Vagina (tissue), 2 donors: ENCODE results near the gene DMAP1. TPM values are rescaled to one million over a fixed set of nuclear protein-coding genes. Genes with fewer than 3 reads are reported as not detected.

ENCODE experiments used
- DNase-seq, 2 donors: peaks; one replicate each; pipeline ENCODE4 v3.0.0-alpha.2; 2017; ENCODE audit errors: extremely low spot score in 2 of 2
- H3K27ac ChIP-seq: fragments of 200-600 bp; sonication (generic); one replicate; pipeline ENCODE4 v1.5.1; 2019
- H3K27me3 ChIP-seq: fragments of 200-600 bp; sonication (generic); one replicate; pipeline ENCODE4 v1.5.1; 2019
- H3K36me3 ChIP-seq, 2 donors: fragments of 200-600 bp; sonication (generic); one replicate each; pipeline ENCODE4 v1.5.1; 2017 to 2019
- H3K4me1 ChIP-seq: fragments of 200-600 bp; sonication (generic); one replicate; pipeline ENCODE4 v1.5.1; 2019
- H3K4me3 ChIP-seq, 2 donors: fragments of 200-600 bp; sonication (generic); 1 replicate in 1 of 2; 2 replicates in 1 of 2; pipeline ENCODE4 v1.5.1; 2016 to 2019
- H3K9me3 ChIP-seq: fragments of 200-600 bp; sonication (generic); one replicate; pipeline ENCODE4 v1.5.1; 2019
- CTCF ChIP-seq, 3 experiments: fragments of 450-650 bp in 2 of 3; fragments of 200-600 bp in 1 of 3; sonication (generic) in 1 of 3; IDR thresholded peaks; one replicate each; pipeline ENCODE4 v1.5.1; 2017 to 2019; ENCODE audit warnings: antibody characterized with exemption in 3 of 3, mild to moderate bottlenecking in 2 of 3, moderate library complexity in 2 of 3
- POLR2A ChIP-seq, 2 donors: fragments of 450-650 bp; IDR thresholded peaks; one replicate each; pipeline ENCODE4 v1.6.1; 2017; ENCODE audit warnings: antibody characterized with exemption in 2 of 2, mild to moderate bottlenecking in 2 of 2, moderate library complexity in 2 of 2
- POLR2AphosphoS5 ChIP-seq, 2 donors: sonication (generic); formaldehyde crosslinking; IDR thresholded peaks; one replicate each; pipeline ENCODE4 v1.9.0; 2017; ENCODE audit warnings: antibody characterized with exemption in 2 of 2, mild to moderate bottlenecking in 2 of 2, low read depth in 1 of 2; ENCODE audit not compliant: insufficient read depth in 1 of 2
- intact Hi-C: fragments of 100-400 bp; cut with DNase I; formaldehyde crosslinking; loops from one replicate; pipeline ENCODE4 v1.15.1; 2023
- total RNA-seq: library from RNA; depleted of rRNA; stranded (reverse); fragments of >200 nt; gene quantifications from one replicate; pipeline ENCODE4 v1.2.3, GENCODE V29; 2016

The DMAP1 gene
- total RNA-seq, 1 donor from 2014 or later = 52.3 TPM

GRCh38 chr1:44243782-44244495 lies 30.7 kb downstream of the DMAP1 start:
- no peak for TF ChIP-seq POLR2A (IDR thresholded peaks at IDR 0.05)
- TF ChIP-seq CTCF (IDR thresholded peaks at IDR 0.05) = no peak
- no peak for TF ChIP-seq POLR2AphosphoS5 (IDR thresholded peaks at IDR 0.05; ENCODE audit: insufficient read depth in 1 of 2, low read depth in 1 of 2)
- peaks cover 23% of the 10 kb centered on the region for H3K4me1 ChIP-seq
- H3K9me3 ChIP-seq = no peaks in the 10 kb centered on the region
- intact Hi-C loops = no loop called here
- no peaks in the 10 kb centered on the region for H3K27me3 ChIP-seq
- H3K27ac ChIP-seq = no peak overlapping the region
- H3K36me3 ChIP-seq = peaks cover 0 to 5% of the 10 kb centered on the region in 2 donors
- no peak overlapping the region for H3K4me3 ChIP-seq
- DNase-seq = no peak

GRCh38 chr1:44244986-44245385 lies 31.7 kb downstream of the DMAP1 start:
- Histone ChIP-seq H3K4me1 (peaks cover 12% of the 10 kb centered on the region), H3K27me3 (no peaks in the 10 kb centered on the region), H3K4me3 (no peak overlapping the region), H3K27ac (no peak overlapping the region), H3K9me3 (no peaks in the 10 kb centered on the region), H3K36me3 (peaks cover 0 to 5% of the 10 kb centered on the region in 2 donors)
- intact Hi-C loops = no loop called here
- DNase-seq = no peak
- no peak for TF ChIP-seq CTCF (IDR thresholded peaks at IDR 0.05)
- no peak for TF ChIP-seq POLR2A (IDR thresholded peaks at IDR 0.05)
- TF ChIP-seq POLR2AphosphoS5 (IDR thresholded peaks at IDR 0.05; ENCODE audit: insufficient read depth in 1 of 2, low read depth in 1 of 2) = no peak

- intact Hi-C loops = no loop called here
- no peaks in the 10 kb centered on the region for H3K27me3 ChIP-seq
- TF ChIP-seq CTCF (IDR thresholded peaks at IDR 0.05) (no peak), POLR2AphosphoS5 (IDR thresholded peaks at IDR 0.05; ENCODE audit: insufficient read depth in 1 of 2, low read depth in 1 of 2) (no peak), POLR2A (IDR thresholded peaks at IDR 0.05) (no peak)
- no peaks in the 10 kb centered on the region for H3K9me3 ChIP-seq
- no peak overlapping the region for H3K4me3 ChIP-seq
- no peak for DNase-seq
- no peak overlapping the region for H3K27ac ChIP-seq
- H3K36me3 ChIP-seq = peaks cover 0 to 5% of the 10 kb centered on the region in 2 donors
- no peaks in the 10 kb centered on the region for H3K4me1 ChIP-seq
These were observed 33.5 kb downstream of the DMAP1 start for GRCh38 chr1:44246806-44247205.

GRCh38 chr1:44249543-44249942 lies 36.3 kb downstream of the DMAP1 start:
- Histone ChIP-seq H3K27me3 (no peaks in the 10 kb centered on the region), H3K36me3 (peaks cover 0 to 5% of the 10 kb centered on the region in 2 donors)
- intact Hi-C loops = no loop called here

More at GRCh38 chr1:44249543-44249942, 36.3 kb downstream of the DMAP1 start:
- no peak for DNase-seq
- TF ChIP-seq CTCF (IDR thresholded peaks at IDR 0.05) = no peak
- no peak for TF ChIP-seq POLR2AphosphoS5 (IDR thresholded peaks at IDR 0.05; ENCODE audit: insufficient read depth in 1 of 2, low read depth in 1 of 2)
- no peak for TF ChIP-seq POLR2A (IDR thresholded peaks at IDR 0.05)
- Histone ChIP-seq H3K9me3 (no peaks in the 10 kb centered on the region), H3K4me1 (no peaks in the 10 kb centered on the region), H3K4me3 (no peak overlapping the region), H3K27ac (no peak overlapping the region)
